ENCODE results near the gene CAMK2A.

DNA sequence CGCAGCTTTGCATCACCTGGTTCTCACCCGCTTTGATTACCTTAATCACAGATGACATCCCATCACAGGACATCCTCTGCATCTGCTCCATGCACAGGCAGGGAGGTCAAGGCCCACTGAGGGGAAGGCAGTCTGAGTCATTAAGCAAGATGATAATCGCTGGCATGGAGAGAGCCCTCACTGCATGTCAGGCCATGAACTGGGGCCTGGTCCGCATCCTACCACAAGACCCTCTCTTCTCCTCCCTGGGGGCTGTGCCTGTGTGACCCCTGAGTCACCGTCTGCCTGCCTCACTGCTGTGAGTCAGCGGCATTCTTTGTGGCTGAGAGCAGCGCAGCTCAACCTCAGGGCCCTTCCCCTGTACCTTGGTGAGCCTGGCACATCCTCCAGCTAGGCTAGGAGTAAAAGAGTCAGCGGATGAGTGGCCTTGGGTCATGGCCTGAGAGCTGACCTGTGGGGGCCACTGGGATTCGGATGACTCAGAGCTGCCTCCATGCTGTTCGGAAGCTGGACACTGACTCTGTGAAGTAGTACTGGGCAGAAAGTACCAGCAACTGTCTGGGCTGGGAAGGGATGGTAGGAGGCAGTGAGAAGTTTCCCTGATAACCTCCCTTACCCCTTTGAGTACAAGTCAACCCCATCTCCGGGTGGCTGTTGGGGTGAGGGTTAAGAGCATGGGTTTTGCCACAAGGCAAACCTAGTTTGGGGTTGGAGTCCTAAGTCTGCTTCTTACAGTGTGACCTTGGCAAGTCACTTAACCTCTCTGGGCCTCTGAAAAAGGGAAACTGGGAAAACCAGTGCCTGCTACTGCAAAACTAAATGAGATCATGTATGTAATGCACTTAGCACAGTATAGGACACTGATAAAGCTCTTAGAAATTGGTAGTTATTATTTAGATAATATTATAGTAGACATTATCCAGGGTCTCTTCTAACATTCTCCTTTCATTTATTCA, 27.8 kb upstream of the CAMK2A start:
- TF ChIP-seq POLR2A (IDR thresholded peaks at IDR 0.05; ENCODE audit: low read depth, low read length) (no peak), POLR2AphosphoS5 (IDR thresholded peaks at IDR 0.05; ENCODE audit: low read depth, low read length) (no peak), TAF1 (IDR thresholded peaks at IDR 0.05; ENCODE audit: borderline replicate concordance, low read depth, low read length) (no peak)

Data from GM12892 (cell line).